Activated naive CD8-positive, alpha-beta T cell treated with anti-CD3 and anti-CD28 coated beads, Interleukin-2, amount 10 ng/mL, durations not matched to agents 7 days and 5 days (primary cell): ENCODE data around the gene ADARB1. TPM values are rescaled to one million over a fixed set of nuclear protein-coding genes. Genes with fewer than 3 reads are reported as not detected.

Experiments used
- ATAC-seq: fragments of 150-1000 bp; cut with Tn5 transposase; one replicate; pipeline ENCODE4 v1.10.0; 2021; ENCODE audit warnings: low read depth, moderate library complexity
- POLR2A ChIA-PET: fragments of 350-600 bp; sonication (Branson Sonifier 250); formaldehyde crosslinking; loops from one replicate; lab custom pipeline; 2021; ENCODE audit warnings: antibody characterized with exemption; lab: Charles Lee
- DNase-seq: peaks from one replicate; pipeline ENCODE4 v3.0.0; 2021
- H3K27ac Mint-ChIP-seq: one replicate; pipeline ENCODE4 v1.8.0; 2022; ENCODE audit warnings: mild to moderate bottlenecking, mixed read lengths
- H3K27me3 Mint-ChIP-seq: one replicate; pipeline ENCODE4 v1.8.0; 2022; ENCODE audit warnings: mild to moderate bottlenecking, moderate library complexity, mixed read lengths
- H3K36me3 Mint-ChIP-seq: one replicate; pipeline ENCODE4 v1.8.0; 2021; ENCODE audit warnings: mild to moderate bottlenecking, mixed read lengths
- H3K4me1 Mint-ChIP-seq: one replicate; pipeline ENCODE4 v1.8.0; 2021; ENCODE audit warnings: mixed read lengths
- H3K4me3 Mint-ChIP-seq: one replicate; pipeline ENCODE4 v1.8.0; 2022; ENCODE audit warnings: mild to moderate bottlenecking, moderate library complexity, mixed read lengths
- H3K9me3 Mint-ChIP-seq: one replicate; pipeline ENCODE4 v1.8.0; 2021; ENCODE audit warnings: mixed read lengths
- total RNA-seq, 2 experiments: library from RNA; stranded (reverse); gene quantifications; one replicate each; pipeline ENCODE4 v1.2.3, GENCODE V29; 2021

Gene ADARB1
- total RNA-seq, 2 experiments from 2014 or later: 48.3 to 48.4 TPM

DNA sequence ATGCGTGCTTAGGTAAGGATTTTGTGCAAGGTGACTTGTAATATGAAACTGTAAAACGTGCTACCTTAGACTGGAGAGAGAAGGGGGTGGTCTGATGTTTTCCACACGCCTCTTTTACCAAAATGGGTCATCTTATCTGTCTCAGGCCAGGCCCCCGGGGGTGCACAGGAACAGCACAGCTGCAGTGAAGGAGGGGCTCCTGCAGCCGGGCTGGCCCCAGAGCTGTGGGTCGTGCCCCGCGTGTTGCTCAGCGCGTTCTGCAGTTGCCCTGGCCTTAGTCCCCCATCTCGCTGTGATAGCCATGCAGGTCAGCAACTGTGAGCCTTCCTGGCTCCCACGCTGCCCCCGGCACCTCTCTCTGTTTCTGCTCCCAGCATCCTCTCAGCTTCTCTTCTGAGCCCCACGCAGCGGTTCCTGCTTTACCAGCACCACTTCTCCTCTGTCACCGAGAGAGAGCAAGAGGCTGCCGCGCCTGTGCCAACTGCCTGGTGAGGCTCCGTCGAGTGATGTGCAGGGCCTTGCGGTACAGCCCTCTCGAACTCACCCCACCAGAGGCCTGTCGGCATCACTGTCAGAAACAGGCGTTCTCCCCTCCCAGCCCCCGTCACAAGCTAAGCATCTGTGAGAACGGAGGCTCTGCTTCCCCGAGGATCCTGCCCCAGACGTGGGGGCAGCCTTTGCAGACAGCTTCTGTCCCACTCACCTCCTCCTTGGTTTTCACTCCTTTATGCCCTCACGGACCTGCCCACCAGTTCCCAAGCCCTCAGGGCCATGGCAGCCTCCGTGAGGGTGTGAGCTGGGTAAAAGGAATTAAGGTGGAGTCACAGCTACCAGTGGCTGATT lies 73.3 kb downstream of the ADARB1 start:
- POLR2A ChIA-PET: no interaction called here
- H3K27ac Mint-ChIP-seq: no peak overlapping the region
- H3K27me3 Mint-ChIP-seq: no peaks in the 10 kb centered on the region

DNA sequence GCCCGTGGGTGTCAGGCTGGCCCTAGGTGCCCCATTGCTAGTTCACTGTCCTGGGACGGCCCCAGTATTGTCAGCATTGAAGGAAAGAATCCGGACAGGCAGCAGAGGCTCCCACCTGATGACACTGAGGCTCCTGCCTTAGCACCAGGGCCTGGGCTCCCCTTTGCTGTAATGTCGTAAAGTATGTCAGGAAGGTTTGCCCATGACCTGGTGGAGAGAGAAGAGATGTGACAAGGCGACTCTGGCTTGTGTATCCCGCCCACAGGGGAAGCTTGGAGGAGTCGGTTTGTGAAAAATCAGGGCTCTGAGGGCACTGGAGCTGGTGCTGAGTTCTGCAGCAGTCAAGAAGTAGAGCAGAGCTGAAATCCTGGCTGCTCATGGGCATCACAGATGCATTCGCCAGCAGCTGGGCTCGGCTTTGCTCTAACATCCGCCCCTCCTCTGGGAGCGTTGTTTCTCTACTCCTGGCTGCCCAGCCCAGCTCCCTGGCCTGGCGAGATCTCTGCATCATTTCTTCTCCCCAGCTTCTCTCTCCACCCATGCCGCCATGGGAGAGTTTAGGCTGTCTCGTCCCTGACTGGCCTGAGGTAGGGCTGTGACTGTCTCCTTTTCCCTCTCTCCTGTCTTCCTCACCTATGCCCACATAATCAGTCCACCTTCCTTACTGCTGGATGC lies 74.1 kb downstream of the ADARB1 start:
- no peak overlapping the region for H3K4me3 Mint-ChIP-seq
- H3K27ac Mint-ChIP-seq: peak overlapping the region; percentile 10
- DNase-seq (no peak), ATAC-seq (no peak)
- peaks cover 3% of the 10 kb centered on the region for H3K36me3 Mint-ChIP-seq
- POLR2A ChIA-PET: no interaction called here
- no peaks in the 10 kb centered on the region for H3K27me3 Mint-ChIP-seq
- H3K9me3 Mint-ChIP-seq: no peaks in the 10 kb centered on the region
- H3K4me1 Mint-ChIP-seq: peaks cover 24% of the 10 kb centered on the region

More for the DNA sequence above, 73.3 kb downstream of the ADARB1 start:
- ATAC-seq (no peak), DNase-seq (no peak)
- H3K9me3 Mint-ChIP-seq: no peaks in the 10 kb centered on the region
- H3K36me3 Mint-ChIP-seq: peaks cover 3% of the 10 kb centered on the region
- H3K4me1 Mint-ChIP-seq: peaks cover 19% of the 10 kb centered on the region
- no peak overlapping the region for H3K4me3 Mint-ChIP-seq

DNA sequence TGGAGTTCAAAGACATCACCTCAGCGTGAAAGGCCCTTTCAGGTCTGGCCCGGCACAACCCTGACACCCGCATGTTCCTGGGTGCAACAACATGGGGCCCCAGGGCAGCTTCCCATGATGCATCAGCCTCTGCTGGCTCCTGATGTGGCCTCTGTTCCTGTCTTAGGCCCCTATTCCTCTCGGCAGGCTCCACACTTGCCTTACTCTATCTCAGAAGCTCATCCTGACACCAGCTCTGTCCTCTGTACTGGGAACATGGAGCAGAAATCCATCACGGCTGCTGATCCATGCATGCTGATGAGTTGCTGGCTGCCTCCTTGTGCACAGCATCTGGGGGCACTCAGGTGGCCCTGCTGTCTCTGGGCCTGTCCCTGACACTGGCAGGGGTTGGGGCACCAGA lies 74.6 kb downstream of the ADARB1 start:
- no peak overlapping the region for H3K4me3 Mint-ChIP-seq
- no peaks in the 10 kb centered on the region for H3K36me3 Mint-ChIP-seq
- H3K9me3 Mint-ChIP-seq: no peaks in the 10 kb centered on the region
- H3K27me3 Mint-ChIP-seq: no peaks in the 10 kb centered on the region
- H3K27ac Mint-ChIP-seq: peak overlapping the region; percentile 10
- peaks cover 27% of the 10 kb centered on the region for H3K4me1 Mint-ChIP-seq
- no peak for DNase-seq
- POLR2A ChIA-PET: no interaction called here
- ATAC-seq: no peak

- no peak overlapping the region for H3K4me3 Mint-ChIP-seq
- ATAC-seq (no peak), DNase-seq (no peak)
- peaks cover 35% of the 10 kb centered on the region for H3K4me1 Mint-ChIP-seq
- POLR2A ChIA-PET: no interaction called here
- no peaks in the 10 kb centered on the region for H3K27me3 Mint-ChIP-seq
- H3K9me3 Mint-ChIP-seq: no peaks in the 10 kb centered on the region
- peaks cover 2% of the 10 kb centered on the region for H3K36me3 Mint-ChIP-seq
- no peak overlapping the region for H3K27ac Mint-ChIP-seq
These were observed 76.3 kb downstream of the ADARB1 start for GRCh38 chr21:45150638-45151131.

DNA sequence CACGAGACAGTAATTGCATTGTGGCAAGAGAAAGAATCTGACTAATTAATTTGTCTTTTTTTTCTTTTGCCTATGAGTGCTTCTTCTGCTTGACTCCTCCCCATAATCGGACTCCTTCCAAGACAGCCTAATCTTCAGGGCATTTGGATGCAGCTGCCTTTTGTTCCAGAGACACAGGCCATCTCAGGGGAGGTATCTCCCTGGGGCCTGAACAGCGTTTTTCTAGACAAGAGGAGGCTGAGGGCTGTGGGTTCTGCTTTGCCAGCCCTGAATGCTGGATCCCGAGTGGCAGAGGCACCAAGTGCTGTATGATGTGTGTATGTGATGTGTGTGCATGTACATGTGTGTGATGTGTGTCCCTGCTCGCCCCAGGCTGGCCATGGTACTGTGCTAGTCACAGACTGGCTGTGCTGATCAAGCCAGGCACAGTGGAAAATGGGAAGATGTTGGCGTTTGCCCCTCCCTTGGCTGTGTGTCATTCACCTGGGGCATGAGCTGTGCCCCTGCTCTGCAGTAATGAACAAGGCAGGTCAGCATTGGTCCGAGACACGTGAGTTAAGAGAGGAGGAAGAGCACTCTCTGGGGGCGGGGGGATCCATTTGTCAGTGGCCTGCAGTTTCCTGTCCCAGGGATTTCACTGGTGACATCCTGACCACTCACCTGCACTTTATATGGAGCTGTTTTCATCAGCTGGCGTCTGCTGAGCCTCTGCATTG lies 77.2 kb downstream of the ADARB1 start:
- peaks cover 35% of the 10 kb centered on the region for H3K4me1 Mint-ChIP-seq

DNA sequence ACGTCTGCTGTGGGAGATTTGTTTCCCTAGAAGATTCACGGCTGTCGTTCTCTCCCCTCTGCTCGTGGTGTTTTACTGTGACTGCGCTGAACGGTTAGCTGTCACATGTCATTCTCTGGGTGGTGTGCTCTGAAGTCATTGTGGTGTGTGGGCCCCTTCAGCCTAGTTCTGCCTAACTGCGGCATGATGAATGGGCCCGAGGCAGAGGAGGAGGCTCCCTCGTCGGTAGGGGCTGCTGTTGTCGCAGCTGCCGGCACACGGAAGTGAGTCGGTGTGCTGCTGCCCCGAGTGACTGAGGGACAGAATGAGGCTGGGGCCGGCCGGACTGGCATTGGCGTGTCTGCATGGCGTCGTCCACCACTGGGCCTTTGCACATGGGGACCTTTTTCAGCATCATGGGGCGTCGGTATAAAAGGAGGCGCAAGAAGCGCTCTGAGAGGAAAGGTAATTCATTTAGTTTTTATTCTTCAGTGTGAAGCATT lies 77.9 kb downstream of the ADARB1 start:
- Mint-ChIP-seq H3K36me3 (peaks cover 9% of the 10 kb centered on the region), H3K4me1 (peaks cover 35% of the 10 kb centered on the region), H3K9me3 (peaks cover 3% of the 10 kb centered on the region), H3K27me3 (no peaks in the 10 kb centered on the region), H3K27ac (peak overlapping the region; percentile 80), H3K4me3 (peak overlapping the region; percentile 57)
- POLR2A ChIA-PET: interaction anchor here (0.5 to 1.5 kb wide), 6 partner anchors 14 to 212 kb away, joined by 3 to 4 read pairs (median 3); partner anchors contain the start of gene POFUT2
- ATAC-seq: peak; percentile 99
- peak; percentile 77 for DNase-seq

More for the DNA sequence above, 77.2 kb downstream of the ADARB1 start:
- Mint-ChIP-seq H3K9me3 (peaks cover 3% of the 10 kb centered on the region), H3K27ac (peak overlapping the region; percentile 80), H3K4me3 (peak overlapping the region; percentile 57), H3K27me3 (no peaks in the 10 kb centered on the region), H3K36me3 (peaks cover 7% of the 10 kb centered on the region)
- DNase-seq: no peak
- ATAC-seq: peak; percentile 15
- POLR2A ChIA-PET: interaction anchor here (0.8 to 1.5 kb wide), 4 partner anchors 15 to 211 kb away, joined by 3 to 4 read pairs (median 3); partner anchors contain the start of gene POFUT2

DNA sequence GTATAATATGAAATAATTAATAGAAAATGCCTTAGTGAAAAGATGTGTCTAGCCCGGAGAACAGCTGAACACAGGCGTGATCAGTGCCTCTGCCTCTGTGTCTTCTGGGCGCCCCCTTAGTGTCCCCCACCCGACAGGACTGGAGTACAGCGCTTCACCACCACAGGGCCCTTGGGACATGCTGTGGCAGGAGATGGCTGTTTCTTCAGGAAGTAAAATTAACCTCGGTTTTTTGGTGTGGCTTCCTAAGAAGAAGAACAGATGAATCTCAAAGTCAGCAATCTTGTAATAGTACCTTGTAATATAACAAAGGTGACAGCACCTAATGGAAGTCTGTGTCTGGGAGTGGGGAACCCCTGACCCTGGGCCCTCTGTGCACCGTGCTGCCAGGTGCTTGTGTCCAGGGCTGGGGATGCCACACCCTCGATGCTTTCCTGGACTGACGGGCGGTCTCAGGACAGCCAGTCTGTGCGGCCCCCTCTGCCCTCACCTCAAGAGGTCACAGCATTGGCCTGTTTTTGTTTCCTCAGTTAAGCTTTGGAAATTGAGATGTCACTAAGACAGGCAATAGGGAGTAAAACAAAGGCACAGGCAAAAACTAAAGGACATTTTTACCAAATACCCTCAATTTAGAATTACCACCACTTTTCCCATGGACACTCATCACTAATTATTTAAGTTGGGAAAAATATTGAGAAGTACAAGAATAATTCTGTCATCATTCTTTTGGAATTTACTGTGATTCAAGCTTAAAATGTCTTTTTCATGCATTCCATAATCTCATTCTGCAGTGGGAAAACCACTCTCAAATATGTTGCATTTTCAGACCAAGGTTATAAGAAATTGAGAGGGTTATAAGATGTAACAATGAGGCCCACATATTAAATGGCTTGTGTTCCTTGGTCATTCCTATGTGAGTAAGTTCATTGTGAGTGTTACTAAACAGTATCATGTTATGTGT lies 79.3 kb downstream of the ADARB1 start:
- peak overlapping the region; percentile 58 for H3K4me3 Mint-ChIP-seq

DNA sequence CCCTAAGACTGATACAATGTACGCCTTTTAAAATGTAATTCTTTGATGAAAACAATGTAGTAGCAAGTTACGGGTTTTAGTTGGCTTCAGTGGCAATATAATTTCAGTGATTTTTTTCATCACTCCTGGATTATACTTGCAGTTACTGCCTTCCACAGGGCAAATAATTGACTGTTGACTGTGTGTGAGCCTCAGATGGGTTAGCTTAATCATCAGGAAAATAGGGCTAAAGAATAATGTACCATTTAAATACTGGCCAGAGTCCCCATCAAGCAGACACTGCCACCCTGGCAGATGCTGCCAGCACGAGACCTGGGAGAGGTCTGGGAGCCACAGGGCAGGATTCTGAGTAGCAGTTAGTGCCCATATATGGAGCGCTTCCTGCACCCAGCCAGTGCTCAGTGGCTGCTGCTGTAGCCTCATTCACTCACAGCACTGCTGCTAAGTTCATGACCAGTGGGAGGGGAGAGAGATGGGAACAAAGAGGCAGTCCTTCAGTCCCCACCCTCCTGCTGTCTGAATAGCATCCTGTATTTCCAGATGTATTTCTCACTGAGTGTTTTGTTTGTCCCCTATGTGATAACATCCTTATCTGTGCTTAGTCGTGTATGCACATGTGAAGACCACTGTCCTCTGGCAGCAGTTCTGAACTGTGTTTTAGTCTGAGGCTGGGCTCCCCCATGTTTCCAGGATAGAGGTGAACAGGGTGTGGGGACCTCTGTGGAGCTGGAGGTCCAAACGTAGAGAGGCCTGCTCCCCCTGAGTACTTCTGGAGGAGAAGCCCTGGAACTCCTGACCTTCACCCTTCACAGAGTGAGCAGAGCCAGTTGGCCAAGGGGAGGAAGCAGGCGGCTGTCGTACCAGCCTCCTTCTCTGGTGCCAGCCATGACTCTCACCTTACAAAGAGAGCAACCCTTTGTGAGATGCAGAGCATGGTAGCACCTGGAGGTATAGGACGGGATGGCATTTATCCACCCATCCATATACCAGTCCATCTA lies 80.4 kb downstream of the ADARB1 start:
- ATAC-seq (peak; percentile 59), DNase-seq (no peak)
- no peaks in the 10 kb centered on the region for H3K27me3 Mint-ChIP-seq
- H3K4me1 Mint-ChIP-seq: peaks cover 36% of the 10 kb centered on the region
- H3K36me3 Mint-ChIP-seq: peaks cover 10% of the 10 kb centered on the region
- H3K9me3 Mint-ChIP-seq: peaks cover 3% of the 10 kb centered on the region
- no peak overlapping the region for H3K4me3 Mint-ChIP-seq
- POLR2A ChIA-PET: no interaction called here
- H3K27ac Mint-ChIP-seq: no peak overlapping the region

More for the DNA sequence above, 79.3 kb downstream of the ADARB1 start:
- Mint-ChIP-seq H3K36me3 (peaks cover 10% of the 10 kb centered on the region), H3K4me1 (peaks cover 36% of the 10 kb centered on the region), H3K27me3 (no peaks in the 10 kb centered on the region), H3K27ac (peak overlapping the region; percentile 52), H3K9me3 (peaks cover 3% of the 10 kb centered on the region)
- POLR2A ChIA-PET: interaction anchor here (0.8 to 1.3 kb wide), 3 partner anchors 75 to 736 kb away, joined by 3 to 4 read pairs (median 3); no protein-coding TSS in a partner anchor
- no peak for ATAC-seq
- DNase-seq: no peak

- ATAC-seq (no peak), DNase-seq (no peak)
- POLR2A ChIA-PET: no interaction called here
- Mint-ChIP-seq H3K9me3 (peaks cover 3% of the 10 kb centered on the region), H3K27me3 (no peaks in the 10 kb centered on the region), H3K4me3 (no peak overlapping the region), H3K27ac (no peak overlapping the region), H3K4me1 (peaks cover 34% of the 10 kb centered on the region), H3K36me3 (peaks cover 10% of the 10 kb centered on the region)
These were observed 81.5 kb downstream of the ADARB1 start for GRCh38 chr21:45155910-45156309.

DNA sequence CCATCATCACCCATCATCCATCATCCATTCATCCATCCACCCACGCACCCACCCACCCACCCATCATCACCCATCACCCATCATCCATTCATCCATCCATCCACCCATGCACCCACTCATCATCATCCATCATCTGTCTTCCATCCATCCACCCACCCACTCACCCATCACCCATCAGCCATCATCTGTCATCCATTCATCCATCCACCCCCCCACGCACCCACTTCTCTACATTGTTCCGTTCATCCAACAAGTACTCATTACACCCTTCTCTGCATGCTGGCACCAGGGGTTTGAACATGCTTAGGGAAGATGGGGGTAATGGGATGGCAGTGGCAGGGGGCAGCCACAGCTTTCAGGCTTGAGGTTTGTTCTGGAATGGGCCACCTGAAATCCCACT lies 82.1 kb downstream of the ADARB1 start:
- peaks cover 3% of the 10 kb centered on the region for H3K9me3 Mint-ChIP-seq
- no peaks in the 10 kb centered on the region for H3K27me3 Mint-ChIP-seq
- ATAC-seq: no peak
- H3K36me3 Mint-ChIP-seq: peaks cover 10% of the 10 kb centered on the region
- H3K4me1 Mint-ChIP-seq: peaks cover 30% of the 10 kb centered on the region
- POLR2A ChIA-PET: no interaction called here
- no peak for DNase-seq
- H3K4me3 Mint-ChIP-seq: no peak overlapping the region
- no peak overlapping the region for H3K27ac Mint-ChIP-seq

DNA sequence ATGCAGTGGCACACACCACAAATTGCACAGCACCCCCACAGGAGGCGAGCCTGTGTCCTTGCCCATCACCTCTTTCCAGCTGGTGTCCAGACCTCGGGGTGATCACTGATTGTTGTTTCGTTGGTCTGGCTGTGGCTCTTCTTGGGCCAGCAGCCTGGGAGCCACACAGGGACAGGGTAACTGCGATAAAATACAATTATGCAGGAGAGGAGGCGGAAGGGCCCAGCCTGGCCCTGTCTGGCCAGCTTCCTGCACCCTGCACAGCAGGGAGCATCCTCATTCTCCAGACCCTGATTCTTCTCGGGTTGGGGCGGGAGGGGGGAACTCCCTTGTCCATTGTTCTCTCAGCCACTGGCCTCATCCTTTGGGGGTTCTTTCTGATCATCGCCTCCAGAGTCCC lies 83.6 kb downstream of the ADARB1 start:
- Mint-ChIP-seq H3K9me3 (peaks cover 3% of the 10 kb centered on the region), H3K27me3 (no peaks in the 10 kb centered on the region), H3K27ac (no peak overlapping the region), H3K4me3 (no peak overlapping the region), H3K36me3 (peaks cover 13% of the 10 kb centered on the region), H3K4me1 (peaks cover 16% of the 10 kb centered on the region)
- POLR2A ChIA-PET: no interaction called here
- no peak for DNase-seq
- no peak for ATAC-seq
